ENCODE data around the gene UBE2E2.

UBE2E2 gene

GRCh38 chr3:23619705-23620637, 416.8 kb downstream of the UBE2E2 start:
- no peak overlapping the region for H3K4me3 ChIP-seq (ENCODE audit: low read depth, low read length)
- TF ChIP-seq CTCF (conservative IDR thresholded peaks at IDR 0.05; ENCODE audit: low read depth, low read length) = no peak
- no peak for DNase-seq (ENCODE audit: low read depth)

GRCh38 chr3:23620638-23621015, 417.5 kb downstream of the UBE2E2 start:
- TF ChIP-seq CTCF (conservative IDR thresholded peaks at IDR 0.05; ENCODE audit: low read depth, low read length) = no peak
- H3K4me3 ChIP-seq (ENCODE audit: low read depth, low read length) = no peak overlapping the region
- no peak for DNase-seq (ENCODE audit: low read depth)

- TF ChIP-seq CTCF (conservative IDR thresholded peaks at IDR 0.05; ENCODE audit: low read depth, low read length) = no peak
- DNase-seq (ENCODE audit: low read depth) = peak; percentile 56
Measured at GRCh38 chr3:23623844-23624243, 420.7 kb downstream of the UBE2E2 start.

GRCh38 chr3:23624305-23624704, 421.2 kb downstream of the UBE2E2 start:
- no peak overlapping the region for H3K4me3 ChIP-seq (ENCODE audit: low read depth, low read length)
- DNase-seq (ENCODE audit: low read depth) = no peak
- no peak for TF ChIP-seq CTCF (conservative IDR thresholded peaks at IDR 0.05; ENCODE audit: low read depth, low read length)

More at GRCh38 chr3:23623844-23624243, 420.7 kb downstream of the UBE2E2 start:
- H3K4me3 ChIP-seq (ENCODE audit: low read depth, low read length) = no peak overlapping the region

GRCh38 chr3:23626442-23626841, 423.3 kb downstream of the UBE2E2 start:
- no peak for TF ChIP-seq CTCF (conservative IDR thresholded peaks at IDR 0.05; ENCODE audit: low read depth, low read length)
- no peak for DNase-seq (ENCODE audit: low read depth)
- H3K4me3 ChIP-seq (ENCODE audit: low read depth, low read length) = no peak overlapping the region

- peak; percentile 52 for DNase-seq (ENCODE audit: low read depth)
- no peak overlapping the region for H3K4me3 ChIP-seq (ENCODE audit: low read depth, low read length)
- no peak for TF ChIP-seq CTCF (conservative IDR thresholded peaks at IDR 0.05; ENCODE audit: low read depth, low read length)
Measured at GRCh38 chr3:23629181-23629894, 426.2 kb downstream of the UBE2E2 start.

Data from choroid plexus epithelial cell (primary cell).